Endothelial cell of umbilical vein (primary cell): Measurements from ENCODE around the gene HAVCR2. TPM values are rescaled to one million over a fixed set of nuclear protein-coding genes. Genes with fewer than 3 reads are reported as not detected.

Experiments used
- BruUV-seq: library from RNA; stranded (reverse); fragments of 400-500 nt; replicated peaks from 2 replicates; lab custom pipeline; 2021; lab: Mats Ljungman, UMichigan
- CTCF ChIA-PET: fragments of 300-600, 350-600 bp; sonication (Branson Sonifier 250); formaldehyde crosslinking; loops from one replicate; lab custom pipeline; 2021; ENCODE audit warnings: antibody characterized with exemption, inconsistent platforms; lab: Charles Lee
- POLR2A ChIA-PET: fragments of 300-600, 350-600 bp; sonication (Branson Sonifier 250); formaldehyde crosslinking; loops from one replicate; lab custom pipeline; 2021; ENCODE audit warnings: antibody characterized with exemption, inconsistent platforms; lab: Charles Lee
- DNase-seq: peaks from one replicate; pipeline ENCODE4 v3.0.0-alpha.2; 2011; ENCODE audit warnings: low read depth, low spot score
- FAIRE-seq: peaks from 2 replicates; lab custom pipeline; 2011; peaks lifted over from hg19 to GRCh38; lab: Jason Lieb, UNC
- H2AFZ ChIP-seq: 2 replicates; pipeline ENCODE4 v1.6.0; 2012; ENCODE audit warnings: low read depth, low read length, control low read depth, inconsistent platforms
- H3K27ac ChIP-seq: 2 replicates; pipeline ENCODE4 v1.5.1; 2011; ENCODE audit warnings: low read depth, mild to moderate bottlenecking, control low read depth, low read length, moderate library complexity; ENCODE audit not compliant: insufficient read depth
- H3K27me3 ChIP-seq, 2 experiments: 2 replicates each; pipeline versions ENCODE4 v1.6.0 to v1.6.1; 2011; ENCODE audit warnings: low read length in 2 of 2, mixed read lengths in 1 of 2; ENCODE audit not compliant: control insufficient read depth in 2 of 2, insufficient read depth in 2 of 2
- H3K36me3 ChIP-seq, 2 experiments: 2 replicates in 1 of 2; 3 replicates in 1 of 2; pipeline ENCODE4 v1.5.1; 2011; ENCODE audit warnings: low read length in 2 of 2, mild to moderate bottlenecking in 1 of 2, moderate library complexity in 1 of 2; ENCODE audit not compliant: control insufficient read depth in 2 of 2, insufficient read depth in 2 of 2; ENCODE audit errors: extremely low read depth in 1 of 2
- H3K4me1 ChIP-seq: 3 replicates; pipeline ENCODE4 v1.5.1; 2011; ENCODE audit warnings: mild to moderate bottlenecking, low read length; ENCODE audit not compliant: control insufficient read depth, insufficient read depth; ENCODE audit errors: extremely low read depth
- H3K4me2 ChIP-seq: 2 replicates; pipeline ENCODE4 v1.6.1; 2011; ENCODE audit warnings: low read length, control low read depth, mixed read lengths; ENCODE audit not compliant: insufficient read depth
- H3K4me3 ChIP-seq, 3 experiments: fragments of 200-600 bp in 1 of 3; sonication (generic), shearing (Covaris generic) in 1 of 3; replicated peaks in 1 of 3; 2 replicates each; pipeline ENCODE4 v1.5.1; 2011 to 2016; ENCODE audit warnings: control low read depth in 3 of 3, low read length in 3 of 3, mild to moderate bottlenecking in 2 of 3, inconsistent platforms in 1 of 3, low read depth in 1 of 3, moderate library complexity in 1 of 3; ENCODE audit not compliant: insufficient read depth in 1 of 3
- H3K79me2 ChIP-seq: 2 replicates; pipeline ENCODE4 v1.6.0; 2012; ENCODE audit warnings: low read length, inconsistent platforms; ENCODE audit not compliant: control insufficient read depth, insufficient read depth
- H3K9ac ChIP-seq: replicated peaks from 2 replicates; pipeline ENCODE3; 2011; ENCODE audit warnings: low read length, control low read depth; ENCODE audit not compliant: insufficient read depth; ENCODE audit errors: extremely low read depth
- H3K9me1 ChIP-seq: replicated peaks from 3 replicates; pipeline ENCODE4 v1.6.0; 2011; ENCODE audit warnings: mild to moderate bottlenecking, low read length; ENCODE audit not compliant: control insufficient read depth, insufficient read depth; ENCODE audit errors: extremely low read depth
- H3K9me3 ChIP-seq: replicated peaks from 2 replicates; pipeline ENCODE4 v1.5.1; 2012; ENCODE audit warnings: low read length, inconsistent platforms; ENCODE audit not compliant: control insufficient read depth, insufficient read depth
- H4K20me1 ChIP-seq: replicated peaks from 2 replicates; pipeline ENCODE3; 2011; ENCODE audit warnings: mild to moderate bottlenecking, low read length; ENCODE audit not compliant: control insufficient read depth, insufficient read depth; ENCODE audit errors: extremely low read depth
- CTCF ChIP-seq, 2 donors: IDR thresholded peaks; 1 replicate in 1 of 2; 2 replicates in 1 of 2; pipeline ENCODE4 v1.5.1; 2011; ENCODE audit warnings: low read length in 2 of 2, mild to moderate bottlenecking in 2 of 2, moderate library complexity in 2 of 2, control low read depth in 1 of 2, inconsistent platforms in 1 of 2, low read depth in 1 of 2; ENCODE audit not compliant: insufficient read depth in 1 of 2; ENCODE audit errors: extremely low read depth in 1 of 2
- EZH2 ChIP-seq: IDR thresholded peaks from 2 replicates; pipeline ENCODE4 v1.6.1; 2012; ENCODE audit warnings: borderline replicate concordance, low read depth, mild to moderate bottlenecking, moderate library complexity, low read length, inconsistent platforms; ENCODE audit not compliant: severe bottlenecking
- FOS ChIP-seq: IDR thresholded peaks from 2 replicates; pipeline ENCODE4 v1.6.1; 2011; ENCODE audit warnings: mild to moderate bottlenecking, low read length, moderate library complexity, borderline replicate concordance; ENCODE audit not compliant: insufficient read depth
- GATA2 ChIP-seq: IDR thresholded peaks from 2 replicates; pipeline ENCODE4 v1.7.0; 2011; ENCODE audit warnings: low read depth, mild to moderate bottlenecking, moderate library complexity, mixed read lengths, low read length; ENCODE audit not compliant: insufficient read length, insufficient read depth
- JUN ChIP-seq: IDR thresholded peaks from 2 replicates; pipeline ENCODE4 v1.6.1; 2011; ENCODE audit warnings: borderline replicate concordance, low read depth; ENCODE audit not compliant: insufficient read length, insufficient read depth
- MAX ChIP-seq: IDR thresholded peaks from 2 replicates; pipeline ENCODE4 v1.6.1; 2011; ENCODE audit not compliant: insufficient read depth, insufficient read length
- MYC ChIP-seq: IDR thresholded peaks from one replicate; pipeline ENCODE4 v1.6.1; 2011; ENCODE audit warnings: mild to moderate bottlenecking, low read depth, low read length
- POLR2A ChIP-seq: IDR thresholded peaks from 2 replicates; pipeline ENCODE4 v1.6.1; 2012; ENCODE audit warnings: low read depth, mild to moderate bottlenecking, control low read depth, low read length
- POLR2AphosphoS5 ChIP-seq: IDR thresholded peaks from 2 replicates; pipeline ENCODE4 v1.6.1; 2012; ENCODE audit warnings: low read depth, mild to moderate bottlenecking, control low read depth, low read length, moderate library complexity; ENCODE audit not compliant: insufficient read depth
- dilution Hi-C: fragments of 300-500 bp; cut with MboI; formaldehyde crosslinking; loops from one replicate; pipeline ENCODE4 v1.15.0; 2019; ENCODE audit warnings: low sequenced_read_pairs; ENCODE audit not compliant: extremely low pct_ligation_motif_present
- intact Hi-C: fragments of 100-400 bp; cut with micrococcal nuclease; formaldehyde crosslinking; loops from one replicate; pipeline ENCODE4 v1.10.0; 2022
- polyA plus RNA-seq, 4 experiments: library from polyadenylated mRNA; depleted of rRNA in 3 of 4; stranded (reverse) in 3 of 4; unstranded in 1 of 4; fragments of >200 nt; gene quantifications; 2 replicates each; pipeline versions ENCODE4 v1.2.1 to v1.2.3, GENCODE V29; 2011 to 2012; ENCODE audit warnings: missing spikeins in 1 of 4
- total RNA-seq: library from RNA; stranded (reverse); gene quantifications from 2 replicates; pipeline ENCODE4 v1.2.3, GENCODE V29; 2021

Gene HAVCR2
- total and polyA plus RNA-seq, 2 donors (not counting 3 experiments of a cell fraction or from before 2014, with no cell fraction given): not detected

GRCh38 chr5:157076558-157076957 lies 32.3 kb downstream of the HAVCR2 start:
- no peaks in the 10 kb centered on the region for H4K20me1 ChIP-seq
- H3K36me3 ChIP-seq: no peaks in the 10 kb centered on the region
- FAIRE-seq (no peak), DNase-seq (no peak)
- no peak overlapping the region for H3K9ac ChIP-seq
- H3K79me2 ChIP-seq: no peaks in the 10 kb centered on the region
- BruUV-seq: no TSS peak
- H3K4me3 ChIP-seq: no peak overlapping the region
- no peak overlapping the region for H2AFZ ChIP-seq
- dilution Hi-C loops: no loop called here
- intact Hi-C loops: no loop called here
- H3K9me1 ChIP-seq: no peaks in the 10 kb centered on the region
- H3K27ac ChIP-seq: no peak overlapping the region
- no peak overlapping the region for H3K4me2 ChIP-seq
- peaks cover 2% of the 10 kb centered on the region for H3K9me3 ChIP-seq
- no peaks in the 10 kb centered on the region for H3K27me3 ChIP-seq
- ChIA-PET POLR2A (no interaction called here), CTCF (no interaction called here)
- no peaks in the 10 kb centered on the region for H3K4me1 ChIP-seq
- TF ChIP-seq JUN: no peak
- no peak for TF ChIP-seq MYC
- TF ChIP-seq GATA2: no peak
- no peak for TF ChIP-seq POLR2A
- no peak for TF ChIP-seq POLR2AphosphoS5
- TF ChIP-seq EZH2: no peak
- no peak for TF ChIP-seq MAX

GRCh38 chr5:157072508-157072907 lies 36.3 kb downstream of the HAVCR2 start:
- Histone ChIP-seq H3K36me3 (no peaks in the 10 kb centered on the region), H3K9me3 (peaks cover 2% of the 10 kb centered on the region), H3K27me3 (no peaks in the 10 kb centered on the region), H3K9ac (no peak overlapping the region), H3K27ac (no peak overlapping the region), H2AFZ (no peak overlapping the region), H3K4me3 (no peak overlapping the region), H3K4me1 (no peaks in the 10 kb centered on the region), H3K9me1 (no peaks in the 10 kb centered on the region), H3K4me2 (no peak overlapping the region), H3K79me2 (no peaks in the 10 kb centered on the region), H4K20me1 (no peaks in the 10 kb centered on the region)
- no peak for FAIRE-seq
- no peak for DNase-seq
- ChIA-PET CTCF (no interaction called here), POLR2A (no interaction called here)
- intact Hi-C loops: no loop called here
- dilution Hi-C loops: no loop called here
- TF ChIP-seq CTCF (IDR thresholded peaks at IDR 0.05; ENCODE audit: extremely low read depth in 1 of 2, insufficient read depth in 1 of 2, low read depth in 1 of 2, low read length in 2 of 2): no peak
- no peak for TF ChIP-seq JUN
- no peak for TF ChIP-seq MAX
- TF ChIP-seq EZH2: no peak
- no peak for TF ChIP-seq GATA2
- TF ChIP-seq POLR2AphosphoS5: no peak
- no peak for TF ChIP-seq MYC
- no peak for TF ChIP-seq FOS
- BruUV-seq: no TSS peak
